HL-60 (cell line): ENCODE results near the gene ADAMTS2.

Source experiments
- GABPA ChIP-seq: IDR thresholded peaks from 2 replicates; pipeline ENCODE4 v1.6.1; 2012; ENCODE audit warnings: low read depth
- POLR2AphosphoS5 ChIP-seq: IDR thresholded peaks from 2 replicates; pipeline ENCODE4 v1.6.1; 2012; ENCODE audit warnings: low read depth
- TF ChIP-seq, protein P1 (sequence below): IDR thresholded peaks from one replicate; pipeline ENCODE4 v1.5.1; 2011; ENCODE audit warnings: low read length, control low read depth, inconsistent platforms; ENCODE audit not compliant: insufficient read depth
- TF ChIP-seq, protein P2 (sequence below): IDR thresholded peaks from 2 replicates; pipeline ENCODE4 v1.6.1; 2012; ENCODE audit warnings: low read depth; ENCODE audit not compliant: insufficient replicate concordance

DNA sequence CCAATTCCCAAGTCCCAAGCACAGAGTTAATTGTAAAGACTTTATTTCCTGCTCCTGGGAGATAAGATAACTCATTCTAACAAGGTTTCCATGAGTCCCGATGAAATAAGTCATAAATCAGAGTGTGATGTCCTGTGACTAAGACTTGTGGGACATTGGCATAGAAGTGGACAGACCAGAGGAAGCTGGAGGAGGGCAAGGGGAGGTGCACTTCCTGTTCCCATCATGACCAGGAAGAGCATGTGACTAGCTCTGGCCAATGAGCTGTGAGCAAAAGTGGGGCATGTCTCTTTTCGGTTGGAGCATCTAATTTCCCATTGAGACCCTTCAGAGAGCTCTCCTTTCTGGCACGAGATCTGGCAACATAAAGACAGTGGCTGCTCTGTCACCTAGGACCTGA is 184.7 kb downstream of the ADAMTS2 start:
- TF ChIP-seq, protein P1, sequence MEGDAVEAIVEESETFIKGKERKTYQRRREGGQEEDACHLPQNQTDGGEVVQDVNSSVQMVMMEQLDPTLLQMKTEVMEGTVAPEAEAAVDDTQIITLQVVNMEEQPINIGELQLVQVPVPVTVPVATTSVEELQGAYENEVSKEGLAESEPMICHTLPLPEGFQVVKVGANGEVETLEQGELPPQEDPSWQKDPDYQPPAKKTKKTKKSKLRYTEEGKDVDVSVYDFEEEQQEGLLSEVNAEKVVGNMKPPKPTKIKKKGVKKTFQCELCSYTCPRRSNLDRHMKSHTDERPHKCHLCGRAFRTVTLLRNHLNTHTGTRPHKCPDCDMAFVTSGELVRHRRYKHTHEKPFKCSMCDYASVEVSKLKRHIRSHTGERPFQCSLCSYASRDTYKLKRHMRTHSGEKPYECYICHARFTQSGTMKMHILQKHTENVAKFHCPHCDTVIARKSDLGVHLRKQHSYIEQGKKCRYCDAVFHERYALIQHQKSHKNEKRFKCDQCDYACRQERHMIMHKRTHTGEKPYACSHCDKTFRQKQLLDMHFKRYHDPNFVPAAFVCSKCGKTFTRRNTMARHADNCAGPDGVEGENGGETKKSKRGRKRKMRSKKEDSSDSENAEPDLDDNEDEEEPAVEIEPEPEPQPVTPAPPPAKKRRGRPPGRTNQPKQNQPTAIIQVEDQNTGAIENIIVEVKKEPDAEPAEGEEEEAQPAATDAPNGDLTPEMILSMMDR, result no peak
- TF ChIP-seq GABPA (no peak), POLR2AphosphoS5 (no peak)
- TF ChIP-seq, protein P2, sequence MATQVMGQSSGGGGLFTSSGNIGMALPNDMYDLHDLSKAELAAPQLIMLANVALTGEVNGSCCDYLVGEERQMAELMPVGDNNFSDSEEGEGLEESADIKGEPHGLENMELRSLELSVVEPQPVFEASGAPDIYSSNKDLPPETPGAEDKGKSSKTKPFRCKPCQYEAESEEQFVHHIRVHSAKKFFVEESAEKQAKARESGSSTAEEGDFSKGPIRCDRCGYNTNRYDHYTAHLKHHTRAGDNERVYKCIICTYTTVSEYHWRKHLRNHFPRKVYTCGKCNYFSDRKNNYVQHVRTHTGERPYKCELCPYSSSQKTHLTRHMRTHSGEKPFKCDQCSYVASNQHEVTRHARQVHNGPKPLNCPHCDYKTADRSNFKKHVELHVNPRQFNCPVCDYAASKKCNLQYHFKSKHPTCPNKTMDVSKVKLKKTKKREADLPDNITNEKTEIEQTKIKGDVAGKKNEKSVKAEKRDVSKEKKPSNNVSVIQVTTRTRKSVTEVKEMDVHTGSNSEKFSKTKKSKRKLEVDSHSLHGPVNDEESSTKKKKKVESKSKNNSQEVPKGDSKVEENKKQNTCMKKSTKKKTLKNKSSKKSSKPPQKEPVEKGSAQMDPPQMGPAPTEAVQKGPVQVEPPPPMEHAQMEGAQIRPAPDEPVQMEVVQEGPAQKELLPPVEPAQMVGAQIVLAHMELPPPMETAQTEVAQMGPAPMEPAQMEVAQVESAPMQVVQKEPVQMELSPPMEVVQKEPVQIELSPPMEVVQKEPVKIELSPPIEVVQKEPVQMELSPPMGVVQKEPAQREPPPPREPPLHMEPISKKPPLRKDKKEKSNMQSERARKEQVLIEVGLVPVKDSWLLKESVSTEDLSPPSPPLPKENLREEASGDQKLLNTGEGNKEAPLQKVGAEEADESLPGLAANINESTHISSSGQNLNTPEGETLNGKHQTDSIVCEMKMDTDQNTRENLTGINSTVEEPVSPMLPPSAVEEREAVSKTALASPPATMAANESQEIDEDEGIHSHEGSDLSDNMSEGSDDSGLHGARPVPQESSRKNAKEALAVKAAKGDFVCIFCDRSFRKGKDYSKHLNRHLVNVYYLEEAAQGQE, result no peak
